NCI-H2107 (cell line): Measurements from ENCODE around the gene SPATA9.

Source experiments
- DNase-seq: peaks from one replicate; lab custom pipeline; 2025; lab: John Stamatoyannopoulos, UW

The SPATA9 gene

GRCh38 chr5:95619514-95620029 is 63.2 kb downstream of the SPATA9 start:
- DNase-seq, result no peak

DNA sequence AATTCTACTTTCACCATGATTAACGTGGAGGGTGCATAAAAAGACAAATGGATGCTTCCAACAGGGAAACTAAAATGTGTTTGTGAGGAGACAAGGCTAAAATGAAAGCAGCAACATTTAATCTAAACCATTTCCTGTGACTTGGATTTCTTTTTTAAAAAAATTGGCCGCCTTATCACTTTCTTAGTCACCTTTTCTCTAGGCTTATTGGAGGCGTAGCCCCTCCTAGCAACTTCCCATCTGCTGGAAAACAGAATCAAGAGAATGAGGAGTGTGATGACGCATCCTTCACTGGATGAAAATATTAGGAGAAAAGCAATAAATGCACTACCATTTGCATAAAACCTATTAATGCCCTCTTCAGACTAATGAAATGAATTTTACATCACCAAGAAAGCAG is 63.7 kb downstream of the SPATA9 start:
- DNase-seq, result no peak

DNA sequence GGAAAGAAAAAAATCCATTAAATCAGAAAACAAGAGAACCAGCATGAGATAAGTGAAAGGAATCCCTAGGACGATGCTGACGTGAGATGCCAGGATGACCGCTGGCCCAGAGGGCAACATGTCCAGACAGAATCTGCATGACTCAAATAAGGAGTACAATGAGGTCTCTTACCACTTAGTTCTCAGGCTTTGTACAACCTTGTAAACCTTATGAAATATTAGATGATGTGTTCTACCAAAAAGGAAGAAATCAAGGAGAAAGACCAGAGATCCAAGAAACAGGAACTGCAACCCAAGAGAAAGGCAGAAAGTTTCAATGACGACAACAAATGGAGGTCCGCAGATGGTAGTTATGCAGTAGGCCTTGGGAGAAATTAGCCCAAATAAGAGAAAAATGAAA is 65.7 kb downstream of the SPATA9 start:
- DNase-seq, result no peak

DNA sequence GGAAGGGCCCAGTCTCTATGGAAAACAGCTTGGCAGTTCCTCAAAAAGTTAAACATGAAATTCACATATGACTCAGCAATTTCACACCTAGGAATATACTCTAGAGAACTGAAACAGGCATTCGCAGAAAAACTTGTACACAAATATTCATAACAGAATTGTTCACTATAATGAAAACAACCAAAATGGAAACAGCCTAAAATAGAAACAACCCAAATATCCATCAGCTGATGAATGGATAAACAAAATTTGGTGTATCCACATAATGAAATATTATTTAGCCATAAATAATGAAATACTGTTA is 67.7 kb downstream of the SPATA9 start:
- DNase-seq, result no peak

GRCh38 chr5:95613514-95613913 is 69.3 kb downstream of the SPATA9 start:
- DNase-seq, result no peak

DNA sequence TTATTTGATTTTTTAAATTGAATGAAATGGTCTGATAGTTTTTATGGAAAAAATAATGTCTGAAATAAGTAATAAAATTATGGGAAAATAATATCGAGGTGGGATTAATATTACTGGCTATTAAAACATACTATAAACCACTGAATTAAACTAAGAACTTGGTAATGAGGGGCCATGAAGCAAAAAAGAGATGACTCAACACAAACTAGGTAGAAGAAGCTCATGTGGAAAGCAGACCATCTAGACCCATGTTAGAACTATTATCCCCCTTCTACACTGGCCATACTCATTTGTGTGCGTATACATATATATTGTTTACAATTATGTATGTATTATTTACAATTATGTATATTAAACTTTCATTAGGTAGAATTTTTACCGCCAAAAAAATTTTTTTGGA is 71.4 kb downstream of the SPATA9 start:
- DNase-seq, result no peak

DNA sequence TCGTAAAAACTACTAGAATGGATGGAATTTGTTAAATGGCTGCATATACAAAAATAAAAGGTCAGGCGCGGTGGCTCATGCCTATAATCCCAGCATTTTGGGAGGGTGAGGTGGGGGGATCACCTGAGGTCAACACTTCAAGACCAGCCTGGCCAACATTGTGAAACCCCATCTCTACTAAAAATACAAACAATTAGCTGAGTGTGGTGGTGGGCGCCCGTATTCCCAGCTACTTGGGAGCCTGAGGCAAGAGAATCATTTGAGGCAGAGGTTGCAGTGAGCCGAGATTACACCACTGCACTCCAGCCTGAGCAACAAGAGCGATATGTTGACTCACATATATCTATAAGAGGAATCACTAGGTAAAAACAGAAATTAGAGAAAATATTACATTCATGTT is 72.2 kb downstream of the SPATA9 start:
- DNase-seq, result no peak

- DNase-seq, result no peak
Measured at GRCh38 chr5:95609711-95610110, 73.1 kb downstream of the SPATA9 start.
